ENCODE measurements around the gene OPRM1.

GRCh38 chr6:153997221-153997620 lies 41.8 kb upstream of the OPRM1 start:
- TF ChIP-seq, protein P1, sequence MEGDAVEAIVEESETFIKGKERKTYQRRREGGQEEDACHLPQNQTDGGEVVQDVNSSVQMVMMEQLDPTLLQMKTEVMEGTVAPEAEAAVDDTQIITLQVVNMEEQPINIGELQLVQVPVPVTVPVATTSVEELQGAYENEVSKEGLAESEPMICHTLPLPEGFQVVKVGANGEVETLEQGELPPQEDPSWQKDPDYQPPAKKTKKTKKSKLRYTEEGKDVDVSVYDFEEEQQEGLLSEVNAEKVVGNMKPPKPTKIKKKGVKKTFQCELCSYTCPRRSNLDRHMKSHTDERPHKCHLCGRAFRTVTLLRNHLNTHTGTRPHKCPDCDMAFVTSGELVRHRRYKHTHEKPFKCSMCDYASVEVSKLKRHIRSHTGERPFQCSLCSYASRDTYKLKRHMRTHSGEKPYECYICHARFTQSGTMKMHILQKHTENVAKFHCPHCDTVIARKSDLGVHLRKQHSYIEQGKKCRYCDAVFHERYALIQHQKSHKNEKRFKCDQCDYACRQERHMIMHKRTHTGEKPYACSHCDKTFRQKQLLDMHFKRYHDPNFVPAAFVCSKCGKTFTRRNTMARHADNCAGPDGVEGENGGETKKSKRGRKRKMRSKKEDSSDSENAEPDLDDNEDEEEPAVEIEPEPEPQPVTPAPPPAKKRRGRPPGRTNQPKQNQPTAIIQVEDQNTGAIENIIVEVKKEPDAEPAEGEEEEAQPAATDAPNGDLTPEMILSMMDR (IDR thresholded peaks at IDR 0.05), result no peak
- TF ChIP-seq EZH2 (IDR thresholded peaks at IDR 0.05), result no peak
- no peak for TF ChIP-seq EZH2phosphoT487 (IDR thresholded peaks at IDR 0.05)
